ENCODE data around the gene TMEM131. TPM values are rescaled to one million over a fixed set of nuclear protein-coding genes. Genes with fewer than 3 reads are reported as not detected.

Gene TMEM131
- total and polyA plus RNA-seq, 2 donors, result 18.2 to 68.6 TPM

GRCh38 chr2:97991081-97991856, 4.5 kb downstream of the TMEM131 start:
- 94% methylated on average over 7 of the region's 7 CpGs for WGBS
- Histone ChIP-seq H3K4me3 (ENCODE audit: low read depth, low read length) (no peak overlapping the region), H3K4me1 (ENCODE audit: insufficient read depth) (peaks cover 2% of the 10 kb centered on the region), H3K27ac (ENCODE audit: low read depth) (no peak overlapping the region), H3K36me3 (ENCODE audit: insufficient read depth) (no peaks in the 10 kb centered on the region)
- no peak for DNase-seq (ENCODE audit: extremely low spot score)

DNA sequence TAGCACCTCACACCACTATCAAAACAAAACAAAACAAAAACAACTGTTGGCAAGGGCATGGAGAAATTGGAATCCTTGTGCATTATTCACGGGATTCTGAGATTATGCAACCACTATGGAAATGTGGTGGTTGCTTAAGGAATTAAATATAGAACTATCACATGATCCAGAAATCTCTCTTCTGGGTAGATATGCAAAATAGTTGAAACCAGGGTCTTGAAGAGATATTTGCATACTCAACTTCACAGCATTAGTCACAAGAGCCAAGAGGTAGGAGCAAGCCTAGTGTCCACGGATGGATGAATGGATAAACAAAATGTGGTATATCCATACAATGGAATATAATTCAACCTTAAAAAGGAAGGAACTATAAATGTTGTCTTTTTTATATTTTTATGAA, 7.0 kb downstream of the TMEM131 start:
- Histone ChIP-seq H3K4me1 (ENCODE audit: insufficient read depth) (peaks cover 2% of the 10 kb centered on the region), H3K27ac (ENCODE audit: low read depth) (no peak overlapping the region), H3K36me3 (ENCODE audit: insufficient read depth) (no peaks in the 10 kb centered on the region), H3K4me3 (ENCODE audit: low read depth, low read length) (no peak overlapping the region)
- DNase-seq (ENCODE audit: extremely low spot score), result no peak
- WGBS, result 93% methylated on average over 2 of the region's 2 CpGs

- no peak overlapping the region for H3K27ac ChIP-seq (ENCODE audit: low read depth)
- no peaks in the 10 kb centered on the region for H3K36me3 ChIP-seq (ENCODE audit: insufficient read depth)
- peaks cover 2% of the 10 kb centered on the region for H3K4me1 ChIP-seq (ENCODE audit: insufficient read depth)
- DNase-seq (ENCODE audit: extremely low spot score), result no peak
- no peak overlapping the region for H3K4me3 ChIP-seq (ENCODE audit: low read depth, low read length)
- WGBS, result 95% methylated on average over 2 of the region's 2 CpGs
These were observed 9.8 kb downstream of the TMEM131 start for GRCh38 chr2:97985998-97986397.

GRCh38 chr2:97983698-97984097, 12.1 kb downstream of the TMEM131 start:
- no peaks in the 10 kb centered on the region for H3K36me3 ChIP-seq (ENCODE audit: insufficient read depth)
- WGBS, result 63% methylated on average over 3 of the region's 3 CpGs
- no peak overlapping the region for H3K27ac ChIP-seq (ENCODE audit: low read depth)
- no peak overlapping the region for H3K4me3 ChIP-seq (ENCODE audit: low read depth, low read length)
- no peaks in the 10 kb centered on the region for H3K4me1 ChIP-seq (ENCODE audit: insufficient read depth)
- DNase-seq (ENCODE audit: extremely low spot score), result no peak

- Histone ChIP-seq H3K4me1 (ENCODE audit: insufficient read depth) (no peaks in the 10 kb centered on the region), H3K4me3 (ENCODE audit: low read depth, low read length) (no peak overlapping the region), H3K36me3 (ENCODE audit: insufficient read depth) (no peaks in the 10 kb centered on the region), H3K27ac (ENCODE audit: low read depth) (no peak overlapping the region)
- WGBS, result 76% methylated on average over 6 of the region's 6 CpGs
- DNase-seq (ENCODE audit: extremely low spot score), result no peak
These were observed 12.6 kb downstream of the TMEM131 start for GRCh38 chr2:97983134-97983533.

GRCh38 chr2:97982621-97983020, 13.1 kb downstream of the TMEM131 start:
- Histone ChIP-seq H3K4me3 (ENCODE audit: low read depth, low read length) (no peak overlapping the region), H3K4me1 (ENCODE audit: insufficient read depth) (no peaks in the 10 kb centered on the region), H3K36me3 (ENCODE audit: insufficient read depth) (no peaks in the 10 kb centered on the region), H3K27ac (ENCODE audit: low read depth) (no peak overlapping the region)
- DNase-seq (ENCODE audit: extremely low spot score), result no peak

- 94% methylated on average over 5 of the region's 5 CpGs for WGBS
- Histone ChIP-seq H3K4me1 (ENCODE audit: insufficient read depth) (no peaks in the 10 kb centered on the region), H3K27ac (ENCODE audit: low read depth) (no peak overlapping the region)
These were observed 13.8 kb downstream of the TMEM131 start for GRCh38 chr2:97981961-97982360.

DNA sequence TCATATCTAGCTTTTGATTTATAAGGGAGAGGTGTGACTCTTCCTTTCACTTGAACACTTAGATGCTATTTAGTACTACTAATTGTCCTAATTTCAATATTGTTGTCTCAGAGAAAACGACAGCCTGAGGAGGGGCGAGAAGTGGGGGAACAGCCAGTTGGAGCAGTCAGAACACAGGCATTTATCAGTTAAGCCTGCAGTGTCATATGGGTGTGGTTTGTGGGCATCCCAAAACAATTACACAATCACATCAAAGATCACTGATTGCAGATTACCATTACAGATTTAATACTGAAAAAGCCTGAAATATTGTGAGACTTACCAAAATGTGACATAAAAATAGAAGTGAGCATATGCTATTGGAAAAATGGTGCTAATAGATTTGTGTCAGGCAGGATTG, 15.8 kb downstream of the TMEM131 start:
- Histone ChIP-seq H3K4me3 (ENCODE audit: low read depth, low read length) (no peak overlapping the region), H3K4me1 (ENCODE audit: insufficient read depth) (no peaks in the 10 kb centered on the region), H3K36me3 (ENCODE audit: insufficient read depth) (no peaks in the 10 kb centered on the region), H3K27ac (ENCODE audit: low read depth) (no peak overlapping the region)
- 93% methylated on average over 2 of the region's 2 CpGs for WGBS
- DNase-seq (ENCODE audit: extremely low spot score), result no peak

More at GRCh38 chr2:97981961-97982360, 13.8 kb downstream of the TMEM131 start:
- no peak overlapping the region for H3K4me3 ChIP-seq (ENCODE audit: low read depth, low read length)
- no peaks in the 10 kb centered on the region for H3K36me3 ChIP-seq (ENCODE audit: insufficient read depth)
- DNase-seq (ENCODE audit: extremely low spot score), result no peak

- Histone ChIP-seq H3K27ac (ENCODE audit: low read depth) (no peak overlapping the region), H3K36me3 (ENCODE audit: insufficient read depth) (no peaks in the 10 kb centered on the region), H3K4me1 (ENCODE audit: insufficient read depth) (no peaks in the 10 kb centered on the region), H3K4me3 (ENCODE audit: low read depth, low read length) (no peak overlapping the region)
- WGBS, result 100% methylated on average over 1 of the region's 1 CpG
- no peak for DNase-seq (ENCODE audit: extremely low spot score)
These were observed 21.3 kb downstream of the TMEM131 start for GRCh38 chr2:97974471-97974870.

DNA sequence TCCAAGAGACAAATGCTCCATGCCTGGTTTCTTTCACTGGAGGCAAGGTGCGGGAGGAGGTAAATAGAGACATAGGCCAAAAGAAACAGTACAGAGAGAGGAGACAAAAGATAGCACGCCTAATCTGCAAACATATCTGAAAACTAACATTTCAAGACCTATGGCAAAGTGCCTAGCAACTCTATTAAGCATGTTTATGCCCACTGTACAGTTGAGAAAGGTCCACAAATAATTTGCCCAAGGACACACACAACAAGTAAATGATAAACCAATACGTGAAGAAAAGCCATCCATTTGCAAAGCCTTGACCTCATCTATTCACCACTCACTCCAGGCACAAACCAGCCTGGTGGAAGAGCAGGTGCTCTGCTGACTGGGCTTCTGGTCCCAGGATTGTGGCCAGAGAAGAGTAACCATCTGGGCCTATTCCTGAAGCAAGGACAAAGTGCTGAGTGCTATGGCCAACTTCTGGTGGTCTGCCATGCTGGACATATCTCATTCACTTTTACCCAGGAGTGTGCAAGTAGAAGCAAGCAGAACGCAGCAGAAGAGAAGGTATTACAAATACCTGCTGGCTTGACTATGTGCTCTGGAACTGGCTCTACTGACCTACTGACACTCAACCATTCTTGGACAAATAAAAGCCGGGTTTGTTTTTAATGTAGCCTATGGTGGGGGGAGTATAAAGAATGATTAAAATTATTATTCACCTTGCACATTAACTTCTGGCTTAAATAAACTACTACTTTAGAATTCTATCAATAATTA, 25.3 kb downstream of the TMEM131 start:
- 91% methylated on average over 5 of the region's 5 CpGs for WGBS
- no peak for DNase-seq (ENCODE audit: extremely low spot score)
- H3K36me3 ChIP-seq (ENCODE audit: insufficient read depth), result no peaks in the 10 kb centered on the region
- peaks cover 1% of the 10 kb centered on the region for H3K4me1 ChIP-seq (ENCODE audit: insufficient read depth)
- H3K4me3 ChIP-seq (ENCODE audit: low read depth, low read length), result no peak overlapping the region
- H3K27ac ChIP-seq (ENCODE audit: low read depth), result no peak overlapping the region

GRCh38 chr2:97969081-97970067, 26.4 kb downstream of the TMEM131 start:
- no peak for DNase-seq (ENCODE audit: extremely low spot score)
- Histone ChIP-seq H3K4me1 (ENCODE audit: insufficient read depth) (peaks cover 1% of the 10 kb centered on the region), H3K4me3 (ENCODE audit: low read depth, low read length) (no peak overlapping the region), H3K27ac (ENCODE audit: low read depth) (no peak overlapping the region), H3K36me3 (ENCODE audit: insufficient read depth) (no peaks in the 10 kb centered on the region)
- WGBS, result 77% methylated on average over 4 of the region's 4 CpGs

DNA sequence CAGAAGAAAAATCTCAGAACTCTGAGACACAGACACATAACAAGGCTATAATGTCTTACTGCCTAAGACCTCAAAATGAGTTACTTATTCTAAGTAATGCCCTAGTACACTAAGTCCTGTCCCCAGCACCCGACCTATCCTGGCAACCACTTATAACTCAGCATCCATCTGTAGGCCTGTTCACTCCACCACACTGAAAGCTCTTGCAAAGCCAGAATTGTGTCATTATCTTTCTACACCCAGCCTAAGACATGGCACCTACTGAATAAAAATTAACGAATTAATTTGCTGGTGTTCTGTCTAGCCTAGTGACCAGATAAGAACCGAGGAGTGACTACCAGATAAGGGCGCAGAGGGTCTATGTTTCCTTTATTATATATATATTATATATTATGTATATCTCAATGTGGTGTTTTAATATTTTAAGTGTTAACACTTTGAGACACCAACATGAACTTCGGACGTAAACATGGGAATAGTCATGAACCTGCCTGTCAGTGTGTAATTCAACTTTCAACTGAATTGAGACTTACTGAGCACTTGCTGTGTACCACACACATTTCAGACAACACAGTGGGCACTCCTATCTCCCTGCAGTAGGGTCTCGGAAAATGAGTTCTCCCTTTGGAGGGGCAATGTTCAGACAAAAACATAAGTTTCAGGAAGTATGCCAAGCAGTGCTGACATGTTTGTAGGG, 27.7 kb downstream of the TMEM131 start:
- WGBS, result 96% methylated on average over 7 of the region's 7 CpGs
- H3K4me1 ChIP-seq (ENCODE audit: insufficient read depth), result peaks cover 1% of the 10 kb centered on the region

GRCh38 chr2:97967216-97967592, 28.5 kb downstream of the TMEM131 start:
- Histone ChIP-seq H3K36me3 (ENCODE audit: insufficient read depth) (no peaks in the 10 kb centered on the region), H3K4me1 (ENCODE audit: insufficient read depth) (peaks cover 1% of the 10 kb centered on the region), H3K4me3 (ENCODE audit: low read depth, low read length) (no peak overlapping the region), H3K27ac (ENCODE audit: low read depth) (no peak overlapping the region)
- DNase-seq (ENCODE audit: extremely low spot score), result no peak

More for the DNA sequence above, 27.7 kb downstream of the TMEM131 start:
- DNase-seq (ENCODE audit: extremely low spot score), result no peak
- Histone ChIP-seq H3K27ac (ENCODE audit: low read depth) (no peak overlapping the region), H3K4me3 (ENCODE audit: low read depth, low read length) (no peak overlapping the region), H3K36me3 (ENCODE audit: insufficient read depth) (no peaks in the 10 kb centered on the region)

Data from urinary bladder (tissue), 4 donors.